Measurements from ENCODE around the gene BLTP3B.

- no peak for TF ChIP-seq CTCF (IDR thresholded peaks at IDR 0.05)
- TF ChIP-seq POLR2A (IDR thresholded peaks at IDR 0.05), result no peak
Observed at GRCh38 chr12:100166232-100166631, 23.6 kb upstream of the BLTP3B start.

Measured in breast epithelium (tissue), 3 donors.